ENCODE data around the gene PIK3AP1.
"Not testable (repeated sequence)": the region's sequence is repeated elsewhere in the genome, so short reads cannot be mapped to it uniquely, and the experiment has no call there.

PIK3AP1 gene

GRCh38 chr10:96706331-96706853 is 13.9 kb downstream of the PIK3AP1 start:
- no peak overlapping the region for H3K9ac ChIP-seq (ENCODE audit: insufficient read length)
- DNase-seq (ENCODE audit: low read depth, low spot score) = no peak
- no peak for TF ChIP-seq EZH2 (IDR thresholded peaks at IDR 0.05)
- H3K36me3 ChIP-seq (ENCODE audit: insufficient read depth, low read length) = no peaks in the 10 kb centered on the region
- no peaks in the 10 kb centered on the region for H3K9me3 ChIP-seq (ENCODE audit: low read depth, low read length)
- H3K27ac ChIP-seq = no peak overlapping the region
- H3K4me3 ChIP-seq = no peak overlapping the region

GRCh38 chr10:96705134-96705533 is 15.2 kb downstream of the PIK3AP1 start:
- TF ChIP-seq POLR2AphosphoS5 (IDR thresholded peaks at IDR 0.05; ENCODE audit: borderline replicate concordance, low read depth, low read length) = no peak
- TF ChIP-seq FOXP2 (optimal IDR thresholded peaks at IDR 0.05; ENCODE audit: control extremely low read depth, extremely low read length, insufficient read depth) = no peak
- no peak for TF ChIP-seq EZH2 (IDR thresholded peaks at IDR 0.05)
- no peak overlapping the region for H3K27ac ChIP-seq
- no peak overlapping the region for H3K9ac ChIP-seq (ENCODE audit: insufficient read length)
- DNase-seq (ENCODE audit: low read depth, low spot score) = no peak
- H3K9me3 ChIP-seq (ENCODE audit: low read depth, low read length) = no peaks in the 10 kb centered on the region
- no peak overlapping the region for H3K4me3 ChIP-seq
- no peaks in the 10 kb centered on the region for H3K36me3 ChIP-seq (ENCODE audit: insufficient read depth, low read length)

GRCh38 chr10:96704563-96704962 is 15.8 kb downstream of the PIK3AP1 start:
- TF ChIP-seq POLR2AphosphoS5 (IDR thresholded peaks at IDR 0.05; ENCODE audit: borderline replicate concordance, low read depth, low read length) (no peak), FOXP2 (optimal IDR thresholded peaks at IDR 0.05; ENCODE audit: control extremely low read depth, extremely low read length, insufficient read depth) (no peak), EZH2 (IDR thresholded peaks at IDR 0.05) (no peak)
- H3K9me3 ChIP-seq (ENCODE audit: low read depth, low read length) = no peaks in the 10 kb centered on the region
- no peak for DNase-seq (ENCODE audit: low read depth, low spot score)
- H3K27ac ChIP-seq = no peak overlapping the region
- H3K9ac ChIP-seq (ENCODE audit: insufficient read length) = no peak overlapping the region
- H3K36me3 ChIP-seq (ENCODE audit: insufficient read depth, low read length) = no peaks in the 10 kb centered on the region
- H3K4me3 ChIP-seq = no peak overlapping the region

- Histone ChIP-seq H3K27ac (no peak overlapping the region), H3K9me3 (ENCODE audit: low read depth, low read length) (no peaks in the 10 kb centered on the region), H3K4me3 (no peak overlapping the region), H3K9ac (ENCODE audit: insufficient read length) (no peak overlapping the region), H3K36me3 (ENCODE audit: insufficient read depth, low read length) (no peaks in the 10 kb centered on the region)
- TF ChIP-seq FOXP2 (optimal IDR thresholded peaks at IDR 0.05; ENCODE audit: control extremely low read depth, extremely low read length, insufficient read depth) = no peak
- TF ChIP-seq POLR2AphosphoS5 (IDR thresholded peaks at IDR 0.05; ENCODE audit: borderline replicate concordance, low read depth, low read length) = no peak
- TF ChIP-seq EZH2 (IDR thresholded peaks at IDR 0.05) = no peak
- DNase-seq (ENCODE audit: low read depth, low spot score) = no peak
These were observed 17.0 kb downstream of the PIK3AP1 start for GRCh38 chr10:96703358-96703757.

- Histone ChIP-seq H3K27ac (no peak overlapping the region), H3K9me3 (ENCODE audit: low read depth, low read length) (no peaks in the 10 kb centered on the region), H3K9ac (ENCODE audit: insufficient read length) (no peak overlapping the region), H3K36me3 (ENCODE audit: insufficient read depth, low read length) (no peaks in the 10 kb centered on the region), H3K4me3 (no peak overlapping the region)
- TF ChIP-seq EZH2 (IDR thresholded peaks at IDR 0.05) = no peak
- TF ChIP-seq POLR2AphosphoS5 (IDR thresholded peaks at IDR 0.05; ENCODE audit: borderline replicate concordance, low read depth, low read length) = no peak
- no peak for TF ChIP-seq FOXP2 (optimal IDR thresholded peaks at IDR 0.05; ENCODE audit: control extremely low read depth, extremely low read length, insufficient read depth)
- DNase-seq (ENCODE audit: low read depth, low spot score) = no peak
These were observed 19.0 kb downstream of the PIK3AP1 start for GRCh38 chr10:96701265-96701664.

GRCh38 chr10:96700374-96701099 is 19.8 kb downstream of the PIK3AP1 start:
- no peak for DNase-seq (ENCODE audit: low read depth, low spot score)
- Histone ChIP-seq H3K9ac (ENCODE audit: insufficient read length) (no peak overlapping the region), H3K36me3 (ENCODE audit: insufficient read depth, low read length) (no peaks in the 10 kb centered on the region), H3K27ac (no peak overlapping the region), H3K4me3 (no peak overlapping the region), H3K9me3 (ENCODE audit: low read depth, low read length) (no peaks in the 10 kb centered on the region)
- TF ChIP-seq POLR2AphosphoS5 (IDR thresholded peaks at IDR 0.05; ENCODE audit: borderline replicate concordance, low read depth, low read length) (no peak), EZH2 (IDR thresholded peaks at IDR 0.05) (no peak), FOXP2 (optimal IDR thresholded peaks at IDR 0.05; ENCODE audit: control extremely low read depth, extremely low read length, insufficient read depth) (no peak)

- no peak overlapping the region for H3K9ac ChIP-seq (ENCODE audit: insufficient read length)
- TF ChIP-seq POLR2AphosphoS5 (IDR thresholded peaks at IDR 0.05; ENCODE audit: borderline replicate concordance, low read depth, low read length) (no peak), EZH2 (IDR thresholded peaks at IDR 0.05) (no peak), FOXP2 (optimal IDR thresholded peaks at IDR 0.05; ENCODE audit: control extremely low read depth, extremely low read length, insufficient read depth) (no peak)
These were observed 20.7 kb downstream of the PIK3AP1 start for GRCh38 chr10:96699613-96700012.

GRCh38 chr10:96698305-96698704 is 22.0 kb downstream of the PIK3AP1 start:
- not testable (repeated sequence) for H3K9me3 ChIP-seq (ENCODE audit: low read depth, low read length); DNase-seq (ENCODE audit: low read depth, low spot score); H3K36me3 ChIP-seq (ENCODE audit: insufficient read depth, low read length); H3K4me3 ChIP-seq; H3K9ac ChIP-seq (ENCODE audit: insufficient read length); H3K27ac ChIP-seq

More at GRCh38 chr10:96699613-96700012, 20.7 kb downstream of the PIK3AP1 start:
- Histone ChIP-seq H3K9me3 (ENCODE audit: low read depth, low read length) (no peaks in the 10 kb centered on the region), H3K4me3 (no peak overlapping the region), H3K27ac (no peak overlapping the region), H3K36me3 (ENCODE audit: insufficient read depth, low read length) (no peaks in the 10 kb centered on the region)
- no peak for DNase-seq (ENCODE audit: low read depth, low spot score)

- no peaks in the 10 kb centered on the region for H3K36me3 ChIP-seq (ENCODE audit: insufficient read depth, low read length)
- no peak overlapping the region for H3K9ac ChIP-seq (ENCODE audit: insufficient read length)
- TF ChIP-seq FOXP2 (optimal IDR thresholded peaks at IDR 0.05; ENCODE audit: control extremely low read depth, extremely low read length, insufficient read depth) = no peak
- TF ChIP-seq POLR2AphosphoS5 (IDR thresholded peaks at IDR 0.05; ENCODE audit: borderline replicate concordance, low read depth, low read length) = no peak
- no peak for TF ChIP-seq EZH2 (IDR thresholded peaks at IDR 0.05)
- no peak overlapping the region for H3K27ac ChIP-seq
- no peak overlapping the region for H3K4me3 ChIP-seq
- DNase-seq (ENCODE audit: low read depth, low spot score) = no peak
- no peaks in the 10 kb centered on the region for H3K9me3 ChIP-seq (ENCODE audit: low read depth, low read length)
These were observed 22.9 kb downstream of the PIK3AP1 start for GRCh38 chr10:96697438-96697837.

All from SK-N-MC (cell line).